Stomach smooth muscle (tissue), 2 donors: Measurements from ENCODE around the gene ANKRD52.
"Not testable (repeated sequence)": the region's sequence is repeated elsewhere in the genome, so short reads cannot be mapped to it uniquely, and the experiment has no call there.

ENCODE experiments used
- H3K27ac ChIP-seq: one replicate; pipeline ENCODE4 v1.7.0; 2013; ENCODE audit warnings: mild to moderate bottlenecking, low read length, inconsistent platforms
- H3K27me3 ChIP-seq, 2 donors: one replicate each; pipeline ENCODE4 v1.7.0; 2013; ENCODE audit warnings: low read length in 2 of 2; ENCODE audit not compliant: insufficient read depth in 2 of 2, control insufficient read depth in 1 of 2
- H3K36me3 ChIP-seq, 2 donors: one replicate each; pipeline ENCODE4 v1.7.0; 2013; ENCODE audit warnings: low read length in 2 of 2; ENCODE audit not compliant: control insufficient read depth in 2 of 2, insufficient read depth in 2 of 2
- H3K4me1 ChIP-seq: one replicate; pipeline ENCODE4 v1.7.0; 2013; ENCODE audit warnings: low read length; ENCODE audit not compliant: control insufficient read depth, insufficient read depth
- H3K4me3 ChIP-seq, 2 donors: one replicate each; pipeline ENCODE4 v1.7.0; 2013; ENCODE audit warnings: low read length in 2 of 2
- H3K9ac ChIP-seq, 2 donors: one replicate each; pipeline ENCODE4 v1.7.0; 2013; ENCODE audit warnings: low read length in 2 of 2, mild to moderate bottlenecking in 1 of 2
- H3K9me3 ChIP-seq, 2 donors: one replicate each; pipeline ENCODE4 v1.7.0; 2013; ENCODE audit warnings: low read length in 2 of 2; ENCODE audit not compliant: control insufficient read depth in 2 of 2
- donor health status: healthy.
- donor health status: Pancreatic carcinoma.

ANKRD52 gene

DNA sequence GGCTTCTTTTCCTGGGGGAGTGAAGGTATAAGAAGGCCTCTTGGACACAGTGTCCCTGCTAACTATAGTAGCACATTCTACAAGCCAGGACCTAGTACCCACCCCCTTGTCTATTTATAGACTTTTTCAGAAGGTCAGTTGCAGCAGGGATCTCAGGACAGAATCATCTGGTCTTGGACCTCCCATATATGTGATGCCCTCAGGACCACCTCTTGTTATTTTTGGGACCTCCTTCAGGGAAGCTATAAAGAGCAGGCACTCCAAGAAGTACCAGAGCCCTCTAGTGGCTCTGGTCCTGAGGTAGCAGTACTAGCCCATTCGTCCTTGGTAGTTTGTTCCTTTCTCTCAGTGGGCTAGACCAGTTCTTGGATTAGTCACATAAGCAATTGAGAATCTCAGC is 12.8 kb upstream of the ANKRD52 start:
- Histone ChIP-seq H3K27ac (peak overlapping the region; percentile 18), H3K9ac (peak overlapping the region in 1 of 2 donors; percentile 16), H3K27me3 (no peaks in the 10 kb centered on the region), H3K4me1 (peaks cover 19% of the 10 kb centered on the region), H3K9me3 (no peaks in the 10 kb centered on the region), H3K36me3 (peaks cover 38 to 42% of the 10 kb centered on the region in 2 donors), H3K4me3 (no peak overlapping the region)

DNA sequence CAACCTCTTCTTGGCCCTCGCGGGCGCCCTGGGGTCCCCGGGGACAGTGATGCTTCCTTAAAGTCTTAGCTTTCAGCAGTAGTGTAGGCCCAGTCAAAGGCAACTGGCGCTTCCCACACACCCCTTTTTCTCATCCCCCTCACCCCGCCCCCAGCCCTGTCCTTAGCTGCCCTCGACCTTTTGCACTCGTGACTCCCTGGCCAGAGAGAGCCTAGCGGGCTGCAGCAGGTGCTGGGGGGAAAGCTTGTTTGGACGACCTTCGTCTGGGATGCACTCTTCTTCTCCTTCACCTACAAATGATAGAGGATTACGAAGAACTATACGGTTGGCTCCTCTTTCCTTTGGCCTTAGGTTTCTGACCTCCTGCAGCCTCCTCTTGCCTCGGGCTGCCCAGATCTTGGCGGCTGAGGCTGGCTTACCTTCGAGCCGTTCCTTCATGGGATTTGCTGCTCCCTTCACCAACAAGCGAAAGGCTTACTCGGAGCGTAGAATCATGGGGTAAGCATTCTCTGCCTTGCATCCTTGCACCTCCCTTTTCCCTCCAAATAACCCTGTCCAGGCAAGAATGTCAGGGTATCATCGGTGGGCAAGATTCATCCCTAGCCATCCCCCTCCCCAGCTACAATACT is 9.4 kb upstream of the ANKRD52 start:
- H3K9ac ChIP-seq: peak overlapping the region; percentile 65 to 85
- peak overlapping the region; percentile 92 for H3K27ac ChIP-seq
- H3K4me3 ChIP-seq: peak overlapping the region; percentile 56 to 86
- H3K27me3 ChIP-seq: no peaks in the 10 kb centered on the region
- no peaks in the 10 kb centered on the region for H3K9me3 ChIP-seq
- H3K36me3 ChIP-seq: peaks cover 12 to 14% of the 10 kb centered on the region in 2 donors
- H3K4me1 ChIP-seq: peaks cover 19% of the 10 kb centered on the region

DNA sequence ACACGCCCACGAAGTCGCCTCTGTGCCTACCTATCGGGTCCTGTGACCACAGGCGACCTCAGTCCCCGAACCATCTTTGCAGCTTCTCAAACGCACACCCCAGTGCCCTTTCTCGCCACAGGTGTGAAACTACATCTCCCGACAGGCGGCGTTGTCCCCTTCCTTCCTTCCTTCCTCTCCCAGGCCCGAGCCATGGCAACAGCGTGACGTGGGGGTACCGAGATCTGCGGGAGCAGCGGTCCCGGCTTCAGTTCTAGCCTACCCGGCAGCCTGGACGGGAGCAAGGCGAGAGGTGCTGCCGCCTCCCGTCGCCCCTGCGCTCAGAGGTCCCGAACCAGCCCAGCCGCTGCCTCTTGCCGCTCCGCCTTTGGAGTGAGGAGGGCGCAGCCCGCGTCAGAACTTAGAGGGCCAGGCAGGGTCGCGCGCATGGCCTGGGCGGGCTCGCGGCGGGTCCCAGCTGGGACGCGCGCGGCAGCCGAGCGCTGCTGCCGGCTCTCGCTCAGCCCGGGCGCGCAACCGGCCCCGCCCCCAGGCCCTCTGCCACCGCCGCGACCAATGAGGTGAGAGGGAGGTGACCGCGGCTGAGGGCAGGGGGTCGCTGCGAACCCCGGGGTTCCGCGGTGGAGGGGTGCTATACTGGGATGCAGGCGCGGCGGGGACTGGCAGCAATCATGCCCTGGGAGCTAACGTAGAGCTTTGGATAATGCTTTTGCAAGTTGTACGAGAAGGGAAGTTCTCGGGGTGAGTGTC is 8.7 kb upstream of the ANKRD52 start, which contains the start of gene COQ10A:
COQ10A (plus strand) TSS at position 250 of the 750 bp plus-strand sequence; CDS start at position 427, 177 bp downstream.
- H3K4me3 ChIP-seq: peak within 1 kb of the TSS; percentile 56 to 86
- H3K9me3 ChIP-seq: no peaks in the 10 kb centered on the region
- peaks cover 19% of the 10 kb centered on the region for H3K4me1 ChIP-seq
- peak within 1 kb of the TSS; percentile 65 to 91 for H3K9ac ChIP-seq
- no peaks in the 10 kb centered on the region for H3K27me3 ChIP-seq
- H3K27ac ChIP-seq: peak within 1 kb of the TSS; percentile 92
- peaks cover 12 to 14% of the 10 kb centered on the region in 2 donors for H3K36me3 ChIP-seq

DNA sequence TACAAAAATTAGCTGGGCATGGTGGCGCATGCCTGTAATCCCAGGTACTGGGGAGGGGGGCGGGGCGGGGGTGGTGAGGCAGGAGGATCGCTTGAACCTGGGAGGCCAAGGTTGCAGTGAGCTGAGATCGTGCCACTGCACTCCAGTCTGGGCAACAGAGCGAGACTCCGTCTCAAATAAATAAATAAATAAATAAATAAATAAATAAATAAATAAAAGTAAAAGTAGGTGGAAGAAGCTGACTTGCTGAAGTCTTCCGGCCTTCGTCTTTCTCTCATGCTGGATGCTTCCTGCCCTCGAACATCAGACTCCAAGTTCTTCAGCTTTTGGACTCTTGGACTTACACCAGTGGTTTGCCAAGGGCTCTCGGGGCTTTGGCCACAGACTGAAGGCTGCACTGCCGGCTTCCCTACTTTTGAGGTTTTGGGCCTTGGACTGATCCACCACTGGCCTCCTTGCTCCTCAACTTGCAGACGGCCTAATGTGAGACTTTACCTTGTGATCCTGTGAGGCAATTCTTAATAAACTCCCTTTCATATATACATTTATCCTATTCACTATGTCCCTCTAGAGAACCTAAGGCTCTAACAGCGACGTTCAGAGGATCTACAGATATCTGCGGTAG is 8.0 kb upstream of the ANKRD52 start:
- H3K36me3 ChIP-seq: peaks cover 9 to 14% of the 10 kb centered on the region in 2 donors
- H3K9me3 ChIP-seq, H3K27me3 ChIP-seq: not testable (repeated sequence)
- peaks cover 19% of the 10 kb centered on the region for H3K4me1 ChIP-seq
- peak overlapping the region; percentile 92 for H3K27ac ChIP-seq
- H3K4me3 ChIP-seq: peak overlapping the region; percentile 56 to 86
- H3K9ac ChIP-seq: peak overlapping the region; percentile 65 to 91

DNA sequence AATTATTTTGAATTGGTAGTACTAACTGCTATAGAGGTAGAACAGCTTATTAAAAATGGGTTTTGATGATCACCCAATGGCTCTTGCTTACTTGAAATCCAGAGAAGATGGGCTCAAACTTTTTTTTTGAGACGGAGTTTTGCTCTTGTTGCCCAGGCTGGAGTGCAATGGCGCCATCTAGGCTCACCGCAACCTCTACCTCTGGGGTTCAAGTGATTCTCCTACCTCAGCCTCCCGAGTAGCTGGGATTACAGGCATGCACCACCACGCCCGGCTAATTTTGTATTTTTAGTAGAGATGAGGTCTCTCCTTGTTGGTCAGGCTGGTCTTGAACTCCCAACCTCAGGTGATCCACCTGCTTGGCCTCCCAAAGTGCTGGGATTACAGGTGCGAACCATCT is 4.8 kb upstream of the ANKRD52 start:
- not testable (repeated sequence) for H3K9me3 ChIP-seq, H3K27ac ChIP-seq, H3K9ac ChIP-seq, H3K36me3 ChIP-seq, H3K27me3 ChIP-seq, H3K4me3 ChIP-seq
- H3K4me1 ChIP-seq: peaks cover 24% of the 10 kb centered on the region

DNA sequence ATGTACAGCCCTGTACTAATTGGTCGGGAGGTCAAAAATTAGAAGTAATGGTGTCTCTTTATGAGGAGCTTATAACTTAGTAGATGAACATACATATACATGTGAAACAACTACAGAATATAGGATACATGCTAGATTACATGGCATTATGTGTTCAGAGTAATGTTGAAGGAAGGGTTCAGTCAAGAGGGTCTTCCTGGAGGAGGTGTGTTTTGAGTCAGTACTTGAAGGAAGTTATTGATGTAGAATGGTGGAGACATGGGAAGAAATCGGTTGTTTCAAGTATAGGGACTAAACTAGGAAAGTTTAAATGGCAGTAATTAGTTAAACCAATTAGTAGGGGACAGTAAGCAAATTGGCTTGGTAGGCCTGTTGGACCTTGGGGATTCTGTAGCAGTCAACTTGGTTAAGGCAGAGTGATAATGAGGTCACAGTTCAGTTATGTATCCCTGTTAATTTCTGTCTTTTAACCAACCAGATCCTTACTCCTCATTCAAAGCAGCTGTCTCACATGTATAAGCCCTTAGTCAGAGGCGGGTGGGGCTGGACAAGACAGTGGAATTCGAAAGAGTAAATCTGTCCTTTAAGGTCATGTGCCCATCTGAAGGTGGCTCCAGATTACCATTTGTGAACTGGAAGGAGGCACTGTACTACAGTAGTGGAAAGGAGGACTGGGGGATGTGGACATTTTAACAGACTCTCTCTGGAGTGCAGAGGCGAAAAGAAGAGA is 3.5 kb upstream of the ANKRD52 start:
- Histone ChIP-seq H3K9ac (no peak overlapping the region), H3K36me3 (peaks cover 0 to 3% of the 10 kb centered on the region in 2 donors), H3K27ac (no peak overlapping the region), H3K4me3 (no peak overlapping the region), H3K27me3 (no peaks in the 10 kb centered on the region), H3K4me1 (peaks cover 25% of the 10 kb centered on the region), H3K9me3 (no peaks in the 10 kb centered on the region)

DNA sequence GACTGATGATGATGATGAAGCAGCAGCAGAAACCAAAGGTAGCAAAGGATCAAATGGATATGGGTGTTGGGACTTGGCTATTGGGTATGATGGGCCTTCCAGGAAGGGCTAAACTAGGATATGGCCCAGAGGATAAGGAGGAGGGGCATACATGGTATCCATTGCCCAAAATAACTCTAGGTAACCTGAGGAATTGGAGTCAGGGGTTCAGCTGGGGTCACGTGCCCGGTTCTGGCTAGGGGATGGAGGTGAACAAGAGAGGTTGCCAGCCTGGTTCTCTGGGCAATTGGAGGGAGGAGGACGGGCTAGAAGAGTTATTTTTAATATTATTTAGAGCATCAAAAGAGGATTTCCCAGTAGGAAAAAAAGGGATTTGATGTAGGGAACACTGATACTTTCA is 2.7 kb upstream of the ANKRD52 start:
- Histone ChIP-seq H3K9me3 (no peaks in the 10 kb centered on the region), H3K4me1 (peaks cover 26% of the 10 kb centered on the region), H3K27ac (no peak overlapping the region), H3K9ac (no peak overlapping the region), H3K36me3 (peaks cover 3 to 8% of the 10 kb centered on the region in 2 donors), H3K27me3 (no peaks in the 10 kb centered on the region), H3K4me3 (no peak overlapping the region)

DNA sequence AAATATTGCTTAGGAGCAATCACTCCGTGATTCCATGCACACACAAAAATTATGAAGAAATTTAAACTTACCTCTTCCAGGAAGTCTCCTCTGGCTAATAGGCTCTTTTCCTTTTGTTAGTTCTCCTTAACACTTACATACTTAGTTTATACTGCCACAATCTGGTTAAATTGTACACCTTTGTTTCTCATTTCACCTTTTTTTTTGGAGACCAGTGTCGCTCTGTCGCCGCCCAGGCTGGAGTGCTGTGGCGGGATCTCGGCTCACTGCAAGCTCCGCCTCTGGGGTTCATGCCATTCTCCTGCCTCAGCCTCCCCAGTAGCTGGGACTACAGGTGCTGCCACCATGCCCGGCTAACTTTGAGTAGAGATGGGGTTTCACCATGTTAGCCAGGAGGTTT is 2.2 kb upstream of the ANKRD52 start:
- no peak overlapping the region for H3K9ac ChIP-seq
- H3K4me3 ChIP-seq: no peak overlapping the region
- H3K9me3 ChIP-seq: no peaks in the 10 kb centered on the region
- H3K36me3 ChIP-seq: peaks cover 9 to 13% of the 10 kb centered on the region in 2 donors
- H3K4me1 ChIP-seq: peaks cover 28% of the 10 kb centered on the region
- H3K27me3 ChIP-seq: no peaks in the 10 kb centered on the region
- H3K27ac ChIP-seq: no peak overlapping the region

DNA sequence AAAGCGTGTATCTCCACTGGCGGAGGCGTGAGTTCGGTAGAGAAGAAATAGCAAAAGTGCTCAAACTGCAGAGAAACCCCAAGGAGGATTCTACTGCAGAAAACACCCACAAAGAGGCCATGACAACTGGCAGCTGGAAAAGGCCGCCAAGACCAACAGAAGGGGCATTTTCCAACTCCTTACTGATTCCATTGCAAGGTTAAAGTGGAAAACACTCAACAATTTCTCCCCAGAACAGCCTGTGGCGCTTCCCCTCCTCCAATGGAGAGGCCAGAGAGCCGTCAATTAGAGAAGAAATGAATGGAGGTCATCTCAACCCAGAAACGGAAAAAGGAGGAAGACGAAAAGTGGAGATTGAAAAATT is 618 bp upstream of the ANKRD52 start:
- Histone ChIP-seq H3K9ac (peak overlapping the region; percentile 75 to 80), H3K36me3 (peaks cover 22 to 23% of the 10 kb centered on the region in 2 donors), H3K4me1 (peaks cover 28% of the 10 kb centered on the region), H3K4me3 (peak overlapping the region; percentile 88 to 91), H3K27ac (peak overlapping the region; percentile 79), H3K9me3 (no peaks in the 10 kb centered on the region), H3K27me3 (no peaks in the 10 kb centered on the region)

DNA sequence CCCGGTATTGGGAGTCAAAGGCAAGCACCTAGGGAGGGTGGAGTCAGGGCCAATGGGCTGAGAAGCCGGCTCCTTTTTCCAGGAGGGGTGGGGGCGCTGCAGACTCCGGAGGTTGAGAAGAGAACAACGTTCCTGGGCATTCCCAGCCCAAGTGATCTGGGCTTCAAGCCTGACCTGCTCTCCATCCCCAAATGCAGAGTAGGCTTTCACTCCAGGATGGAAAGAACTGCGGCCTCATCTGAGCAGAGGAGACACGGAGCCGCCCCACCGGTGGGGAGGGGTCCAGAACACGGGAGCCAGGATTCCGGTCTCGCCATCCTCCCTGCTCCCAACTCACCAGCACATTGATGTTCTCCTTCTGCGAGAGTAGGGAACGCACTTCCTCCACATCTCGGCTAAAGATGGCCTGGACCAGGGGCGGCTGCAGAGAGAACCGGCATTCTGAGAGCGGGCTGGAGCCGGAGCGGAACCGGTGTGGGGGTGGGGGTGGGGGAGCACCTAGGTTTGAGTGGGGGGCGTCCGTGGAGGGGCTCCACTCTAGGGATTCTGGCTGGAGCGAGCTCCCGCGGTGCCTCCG is 605 bp downstream of the ANKRD52 start:
- peaks cover 28% of the 10 kb centered on the region for H3K4me1 ChIP-seq
- H3K9ac ChIP-seq: peak overlapping the region; percentile 83 to 92
- peak overlapping the region; percentile 79 for H3K27ac ChIP-seq
- peaks cover 34 to 35% of the 10 kb centered on the region in 2 donors for H3K36me3 ChIP-seq
- H3K27me3 ChIP-seq: no peaks in the 10 kb centered on the region
- H3K4me3 ChIP-seq: peak overlapping the region; percentile 88 to 96
- H3K9me3 ChIP-seq: no peaks in the 10 kb centered on the region
